GM21825 (cell line): ENCODE data around the gene GALNS.
"Not testable (repeated sequence)": the region's sequence is repeated elsewhere in the genome, so short reads cannot be mapped to it uniquely, and the experiment has no call there.

ENCODE experiments used
- ATAC-seq: cut with Tn5 transposase; IDR thresholded peaks from one replicate; pipeline ENCODE4 v1.9.1; 2021; ENCODE audit warnings: mild to moderate bottlenecking, moderate library complexity; ENCODE audit not compliant: unreplicated experiment

Gene GALNS

DNA sequence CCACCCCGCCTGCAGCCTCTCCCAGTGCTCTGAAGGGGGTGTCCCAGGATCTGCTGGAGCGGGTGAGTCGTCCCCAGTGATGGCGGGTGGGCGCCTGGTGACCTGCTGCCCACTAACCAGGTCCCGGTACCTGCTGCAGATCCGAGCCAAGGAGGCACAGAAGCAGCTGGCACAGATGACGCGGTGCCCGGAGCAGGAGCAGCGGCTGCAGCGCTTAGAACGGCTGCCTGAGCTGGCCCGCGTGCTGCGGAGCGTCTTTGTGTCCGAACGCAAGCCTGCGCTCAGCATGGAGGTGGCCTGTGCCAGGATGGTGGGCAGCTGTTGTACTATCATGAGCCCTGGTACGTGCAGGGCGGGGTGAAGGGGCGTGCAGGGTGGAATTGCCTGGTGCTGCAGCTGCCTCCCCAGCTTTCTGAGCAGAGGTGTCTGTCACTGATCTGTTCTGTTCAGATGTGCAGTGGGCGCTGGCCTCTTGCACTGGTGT lies 49.6 kb downstream of the GALNS start:
- ATAC-seq, result no peak

DNA sequence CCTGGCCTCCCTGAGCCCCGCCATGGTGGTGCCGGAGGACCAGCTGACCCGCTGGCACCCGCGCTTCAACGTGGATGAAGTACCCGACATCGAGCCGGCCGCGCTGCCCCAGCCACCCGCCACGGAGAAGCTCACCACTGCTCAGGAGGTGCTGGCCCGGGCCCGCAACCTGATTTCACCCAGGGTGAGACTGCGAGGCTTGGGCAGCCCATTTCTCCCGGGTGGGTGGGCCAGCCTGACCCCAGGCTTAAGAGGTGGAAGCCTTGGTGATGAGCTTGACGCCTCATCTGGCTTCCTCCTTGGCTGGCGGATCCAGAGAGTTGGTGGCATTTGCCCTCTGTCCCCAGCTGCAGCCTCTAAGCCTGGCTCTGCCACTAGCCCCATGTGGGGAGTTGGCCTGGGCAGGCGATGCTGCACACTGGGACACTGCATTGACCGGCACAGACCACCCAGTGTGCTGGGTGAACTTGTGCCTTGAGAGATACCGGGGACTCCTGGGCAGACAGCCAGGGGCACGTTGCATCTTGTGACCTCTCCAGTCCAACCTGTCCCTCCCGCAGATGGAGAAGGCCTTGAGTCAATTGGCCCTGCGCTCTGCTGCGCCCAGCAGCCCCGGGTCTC lies 50.1 kb downstream of the GALNS start:
- ATAC-seq, result no peak

DNA sequence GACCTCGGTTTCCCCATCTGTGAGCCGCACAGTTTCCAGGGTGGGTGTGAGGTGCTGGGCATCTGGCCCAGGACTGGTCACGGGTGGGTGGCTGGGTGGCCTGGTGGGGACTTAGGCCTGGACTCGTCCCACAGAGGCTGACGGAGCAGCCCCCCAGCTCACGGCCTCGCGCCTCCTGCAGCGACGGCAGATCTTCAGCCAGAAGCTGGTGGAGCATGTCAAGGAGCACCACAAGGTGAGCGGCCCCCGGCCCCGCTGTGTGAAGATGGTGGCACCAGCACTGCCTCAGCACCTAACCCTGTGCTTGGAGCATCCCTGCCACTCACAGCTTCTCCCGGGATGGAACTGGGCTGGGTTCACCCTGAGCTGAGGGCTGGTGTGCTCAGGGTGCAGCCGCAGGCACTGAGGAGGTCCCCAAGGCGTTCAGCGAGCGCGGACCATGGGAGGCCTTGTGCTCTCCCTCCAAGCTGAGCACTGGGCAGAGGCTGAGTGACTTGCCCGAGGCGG lies 50.8 kb downstream of the GALNS start:
- no peak for ATAC-seq

DNA sequence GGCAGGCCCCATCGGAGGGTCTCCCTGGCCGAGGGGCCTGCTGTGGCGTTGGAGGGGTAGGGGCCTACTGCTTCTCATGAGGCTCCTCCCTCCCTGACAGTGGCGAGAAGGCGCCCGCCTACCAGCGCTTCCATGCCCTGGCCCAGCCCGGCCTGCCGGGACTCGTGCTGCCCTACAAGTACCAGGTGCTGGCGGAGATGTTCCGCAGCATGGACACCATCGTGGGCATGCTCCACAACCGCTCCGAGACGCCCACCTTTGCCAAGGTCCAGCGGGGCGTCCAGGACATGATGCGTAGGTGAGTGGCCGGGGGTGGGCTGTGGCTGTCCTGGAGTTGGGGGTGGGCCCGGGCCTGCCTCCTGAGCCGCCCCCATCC lies 51.4 kb downstream of the GALNS start:
- no peak for ATAC-seq

DNA sequence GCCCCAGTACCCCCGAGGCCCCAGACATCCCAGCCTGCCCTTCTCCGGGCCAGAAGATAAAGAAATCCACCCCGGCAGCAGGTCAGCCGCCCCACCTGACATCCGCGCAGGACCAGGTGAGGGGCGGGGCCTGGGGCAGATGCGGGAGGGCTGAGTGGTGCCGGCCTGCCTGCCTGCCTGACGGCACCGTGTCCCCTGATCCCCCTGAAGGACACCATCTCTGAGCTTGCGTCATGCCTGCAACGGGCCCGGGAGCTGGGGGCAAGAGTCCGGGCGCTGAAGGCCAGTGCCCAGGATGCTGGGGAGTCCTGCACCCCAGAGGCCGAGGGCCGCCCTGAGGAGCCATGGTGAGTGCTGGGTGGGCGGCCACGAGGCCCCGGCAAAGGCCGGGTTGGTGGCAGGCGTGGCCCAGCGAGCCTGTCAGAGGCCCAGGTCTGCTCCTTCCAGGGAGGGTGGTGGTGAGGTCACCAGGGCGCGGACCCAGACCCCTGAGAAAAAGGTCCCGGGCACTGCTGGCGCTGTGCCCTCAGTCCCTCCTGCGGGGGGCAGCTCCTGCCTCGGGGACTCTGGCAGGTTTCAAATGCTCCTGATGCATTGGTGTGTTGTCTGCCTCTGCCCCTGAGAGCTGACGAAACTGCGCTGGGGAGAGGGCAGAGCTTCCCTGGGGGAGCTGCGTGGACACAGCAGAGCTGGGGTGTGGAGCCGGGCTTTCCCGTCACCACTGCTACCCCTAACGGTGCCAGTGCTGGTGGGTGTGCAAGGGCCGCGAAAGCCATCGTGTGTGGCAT lies 52.0 kb downstream of the GALNS start:
- no peak for ATAC-seq

DNA sequence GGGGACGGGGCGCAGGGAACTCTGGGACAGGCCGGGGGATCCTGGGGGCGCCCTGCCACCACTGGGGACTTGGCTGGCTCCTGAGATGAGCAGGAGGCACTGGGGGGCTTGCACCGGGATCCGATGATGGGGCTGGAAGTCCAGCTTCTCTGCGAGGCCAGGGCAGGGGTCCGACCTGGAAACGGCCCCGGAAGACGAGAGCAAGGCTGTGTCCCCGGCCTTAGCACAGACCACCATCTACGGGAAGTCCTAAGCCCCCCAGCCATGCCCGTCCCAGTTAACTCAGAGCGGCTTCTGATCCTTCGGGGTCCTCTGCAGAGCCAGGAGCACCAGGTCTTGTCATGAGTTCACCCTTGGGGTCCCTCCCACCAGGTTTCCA lies 52.6 kb downstream of the GALNS start:
- ATAC-seq, result no peak

DNA sequence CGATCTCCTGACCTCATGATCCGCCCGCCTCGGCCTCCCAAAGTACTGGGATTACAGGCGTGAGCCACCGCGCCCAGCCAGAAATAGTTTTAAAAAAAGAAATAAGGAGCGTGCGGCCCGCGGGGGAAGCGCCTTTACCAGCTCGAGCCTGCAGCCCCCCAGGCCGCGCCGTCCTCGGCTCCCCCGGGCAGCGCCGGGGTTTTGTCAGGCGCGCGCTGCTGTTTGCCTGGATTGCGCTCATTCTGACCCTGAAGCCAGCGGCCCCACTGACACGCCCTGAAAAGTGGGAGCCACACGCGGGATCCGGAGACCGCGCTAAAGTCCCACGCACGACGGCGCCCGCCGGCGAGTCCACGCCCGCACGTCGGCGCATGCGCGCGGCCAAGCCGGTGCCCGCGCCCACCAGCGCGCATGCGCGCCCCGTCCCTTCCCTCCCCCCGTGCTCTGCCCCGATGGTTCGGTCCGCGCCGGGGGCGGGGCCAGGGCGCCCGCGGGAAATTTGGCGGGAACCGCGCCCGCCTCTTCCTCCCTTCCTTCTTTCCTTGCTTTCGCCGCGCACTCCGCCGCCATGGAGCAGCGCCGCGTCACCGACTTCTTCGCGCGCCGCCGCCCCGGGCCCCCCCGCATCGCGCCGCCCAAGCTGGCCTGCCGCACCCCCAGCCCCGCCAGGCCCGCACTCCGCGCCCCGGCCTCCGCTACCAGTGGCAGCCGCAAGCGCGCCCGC lies 53.3 kb downstream of the GALNS start, which contains the start of gene CDT1:
Gene CDT1, plus strand, starts transcription at position 526 of the 724 bp plus-strand sequence. Its CDS starts 43 bp downstream, at position 569.
- peak; percentile 26 for ATAC-seq

DNA sequence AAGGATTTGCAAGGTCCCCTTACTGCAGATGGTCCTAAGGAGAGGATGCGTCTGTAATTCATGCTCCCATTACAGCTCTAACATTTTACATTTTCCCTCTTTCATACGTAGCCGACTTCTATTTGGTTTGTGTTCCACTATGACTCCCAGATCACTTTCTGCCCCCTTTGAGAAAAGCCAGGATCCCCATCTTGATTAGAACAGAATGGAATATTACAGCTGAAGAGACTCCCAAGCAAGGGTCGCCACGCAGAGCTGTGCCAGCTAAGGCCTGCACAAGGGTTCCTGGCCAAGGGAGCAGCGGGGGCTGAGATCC lies 56.5 kb downstream of the GALNS start:
- ATAC-seq, result no peak

DNA sequence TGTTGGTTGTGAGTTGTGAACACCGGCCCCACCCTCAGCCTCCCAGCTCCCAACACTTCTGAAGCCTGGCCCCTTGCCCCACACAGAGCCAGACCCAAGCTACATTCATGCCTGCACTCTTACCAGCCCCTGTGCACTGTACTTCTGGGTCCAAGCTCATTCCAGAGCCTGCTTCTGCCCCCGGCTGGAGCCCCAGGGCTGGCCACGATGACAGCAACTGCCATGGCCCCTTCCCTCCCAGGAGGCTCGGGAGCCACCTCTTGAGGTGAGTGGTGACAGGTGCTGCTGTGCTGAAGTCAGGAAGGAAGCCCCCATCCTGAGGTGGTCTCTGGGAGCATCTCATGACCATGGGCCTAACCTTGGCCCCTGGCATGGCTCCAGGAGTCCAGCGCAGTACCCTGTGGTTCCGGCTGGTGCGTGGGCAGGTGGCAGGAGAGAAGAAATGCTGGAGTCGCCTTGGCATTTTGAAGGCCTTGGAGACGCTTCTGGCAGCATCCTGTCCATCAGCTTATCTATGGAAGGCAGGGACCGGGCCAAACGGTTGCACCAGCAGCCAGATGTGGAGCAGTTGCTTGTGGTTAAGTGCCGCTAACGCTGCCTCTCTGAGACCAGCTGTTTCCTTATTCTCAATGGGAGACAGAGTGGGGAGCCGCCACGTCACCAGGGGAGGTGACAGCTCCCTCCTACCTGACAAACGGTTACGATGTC lies 57.0 kb downstream of the GALNS start:
- no peak for ATAC-seq

DNA sequence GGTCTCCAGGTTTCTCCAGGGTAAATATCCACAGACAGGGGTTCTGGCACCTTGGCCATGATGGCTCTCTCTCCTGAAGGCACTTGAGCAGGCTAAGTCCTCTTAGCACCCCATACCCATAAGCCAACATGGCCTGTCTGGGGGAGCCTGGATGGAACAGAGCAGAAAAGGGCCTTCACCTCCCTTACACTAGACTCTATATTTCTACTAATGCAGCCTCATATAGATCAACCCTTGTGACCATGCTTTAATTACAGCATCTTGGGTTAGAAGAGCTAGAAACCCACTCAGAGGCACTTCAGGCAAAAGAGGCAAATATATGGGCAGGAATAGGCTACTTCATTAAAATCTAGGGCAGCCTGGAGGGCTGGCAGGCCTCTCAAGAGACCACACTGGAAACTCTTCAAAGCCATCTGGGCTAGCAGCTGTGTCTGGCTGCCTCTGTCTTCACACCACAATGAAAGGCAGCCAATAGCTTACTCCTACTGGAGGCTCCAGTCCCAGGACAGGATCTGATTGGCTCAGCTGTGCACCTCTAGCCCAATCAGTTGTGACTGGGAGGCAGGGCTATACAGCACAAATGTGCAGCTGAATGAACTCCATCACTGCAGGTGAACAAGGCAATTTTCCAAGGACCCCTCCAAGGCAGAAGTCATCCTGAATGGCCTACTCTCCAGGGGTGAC lies 57.8 kb downstream of the GALNS start:
- no peak for ATAC-seq

DNA sequence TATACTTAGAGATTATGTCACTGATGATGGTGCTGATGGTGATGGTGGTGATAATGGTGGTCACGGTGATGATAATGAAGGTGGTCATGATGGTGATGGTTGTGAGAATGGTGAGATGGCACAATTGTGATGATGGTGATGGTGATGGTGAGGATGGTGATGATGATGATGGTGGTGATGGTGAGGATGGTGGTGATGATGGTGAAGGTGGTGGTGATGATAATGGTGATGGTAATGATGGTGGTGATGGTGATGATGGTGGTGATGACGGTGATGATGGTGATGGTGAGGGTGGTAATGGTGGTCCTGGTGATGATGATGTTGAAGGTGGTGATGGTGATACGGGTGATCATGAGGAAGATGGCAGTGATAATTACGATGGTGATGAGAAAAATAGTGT lies 58.7 kb downstream of the GALNS start:
- ATAC-seq, result no peak

DNA sequence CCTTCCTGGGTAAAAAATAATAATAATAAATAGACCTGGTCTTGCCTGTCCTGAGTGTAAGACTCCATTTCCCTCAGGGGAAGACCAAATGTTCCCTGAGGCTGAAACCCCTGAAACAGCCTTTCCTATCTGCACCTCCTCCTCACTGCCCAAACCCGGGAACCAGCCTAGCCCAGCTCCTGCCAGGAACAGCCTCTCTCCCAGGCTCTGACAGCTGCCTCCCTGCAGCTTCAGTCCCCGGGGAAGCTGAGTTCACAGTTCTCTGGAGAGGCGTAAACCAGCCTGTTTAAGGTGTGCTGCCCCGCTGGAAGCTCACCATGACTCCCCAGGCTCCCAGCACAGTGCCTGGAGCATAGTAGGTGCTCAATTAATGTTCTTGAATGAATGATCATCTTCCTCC lies 60.5 kb downstream of the GALNS start:
- no peak for ATAC-seq

DNA sequence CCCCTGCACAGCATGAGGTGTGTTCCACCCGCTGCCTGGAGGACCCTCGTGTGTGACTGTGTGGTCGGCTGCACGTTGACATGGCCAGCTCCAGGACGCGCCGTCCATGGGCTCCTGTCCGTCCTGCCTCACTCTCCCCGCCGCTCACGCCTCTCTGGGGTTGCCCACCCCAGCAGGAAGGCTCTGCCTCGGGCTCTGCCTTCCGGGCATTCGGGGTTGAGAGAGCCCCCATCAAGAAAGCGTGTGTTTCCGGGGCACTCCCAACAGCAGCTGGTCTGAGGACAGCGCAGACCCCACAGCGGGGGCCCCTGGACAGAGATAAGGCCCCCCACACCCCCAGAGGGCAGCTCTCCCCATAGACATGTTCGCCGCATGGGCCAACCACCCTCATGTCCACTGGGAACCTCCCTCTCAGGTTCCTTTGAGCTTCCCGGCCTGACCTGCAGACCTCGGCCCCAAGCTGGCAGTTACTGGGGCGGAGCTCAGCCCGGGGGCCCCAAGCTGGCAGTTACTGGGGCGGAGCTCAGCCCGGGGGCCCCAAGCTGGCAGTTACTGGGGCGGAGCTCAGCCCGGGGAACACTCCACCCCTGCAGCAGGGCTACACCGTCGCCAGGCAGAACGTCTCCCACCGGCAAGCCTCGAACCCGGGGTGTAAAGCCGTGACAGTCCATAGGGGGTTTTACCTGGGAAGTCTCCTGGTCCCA lies 63.3 kb downstream of the GALNS start:
- no peak for ATAC-seq

DNA sequence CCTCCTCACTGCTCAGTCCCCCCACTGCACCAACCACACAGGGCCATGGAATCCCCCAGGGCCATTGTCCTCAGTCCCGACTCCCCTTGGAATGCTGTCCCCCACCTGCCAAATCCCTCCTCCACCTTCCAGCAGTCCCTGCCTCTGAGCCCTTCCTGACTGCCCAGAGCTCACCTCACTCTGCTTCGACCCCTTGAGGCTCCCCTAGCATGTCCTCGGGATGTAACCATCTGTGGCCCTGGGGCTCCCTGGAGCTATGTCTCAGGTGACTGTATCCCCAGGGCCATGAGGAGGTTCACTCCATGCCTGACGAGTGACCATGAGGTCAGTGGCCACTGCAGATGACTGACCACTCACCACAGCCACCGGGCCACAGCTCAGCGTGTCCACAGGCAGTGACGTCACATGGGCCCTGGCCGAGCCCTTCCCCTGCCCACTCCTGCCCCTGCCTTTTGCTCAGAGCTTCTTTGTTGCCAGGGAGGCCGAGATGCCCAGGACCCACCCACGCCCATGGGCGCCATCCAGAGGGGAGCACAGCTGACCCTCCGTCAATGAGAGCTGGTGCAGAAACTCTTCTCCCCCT lies 64.0 kb downstream of the GALNS start:
- ATAC-seq, result no peak

DNA sequence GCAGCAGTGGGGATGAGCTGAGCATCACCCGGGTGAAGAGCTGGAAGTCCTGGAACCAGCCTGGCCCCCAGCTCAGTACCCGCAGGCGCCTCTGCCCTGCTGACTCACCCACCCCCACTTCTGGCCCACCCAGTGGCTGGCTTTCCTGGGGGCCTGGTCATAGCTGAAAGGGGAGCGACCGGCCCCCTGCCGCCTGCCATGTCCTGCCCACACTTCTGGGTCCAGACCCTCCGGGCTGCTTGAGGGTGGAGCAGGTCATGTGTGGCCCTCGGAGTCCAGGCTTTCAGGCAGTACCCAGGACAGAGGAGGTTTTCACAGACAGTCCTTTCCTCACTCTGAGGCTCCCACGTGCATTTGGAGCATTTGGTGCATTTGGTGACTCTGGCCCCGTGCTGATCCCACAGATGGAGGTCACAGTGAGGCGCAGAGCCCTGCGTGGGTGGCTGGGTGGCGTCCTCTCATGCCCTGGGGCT lies 64.6 kb downstream of the GALNS start:
- no peak for ATAC-seq

DNA sequence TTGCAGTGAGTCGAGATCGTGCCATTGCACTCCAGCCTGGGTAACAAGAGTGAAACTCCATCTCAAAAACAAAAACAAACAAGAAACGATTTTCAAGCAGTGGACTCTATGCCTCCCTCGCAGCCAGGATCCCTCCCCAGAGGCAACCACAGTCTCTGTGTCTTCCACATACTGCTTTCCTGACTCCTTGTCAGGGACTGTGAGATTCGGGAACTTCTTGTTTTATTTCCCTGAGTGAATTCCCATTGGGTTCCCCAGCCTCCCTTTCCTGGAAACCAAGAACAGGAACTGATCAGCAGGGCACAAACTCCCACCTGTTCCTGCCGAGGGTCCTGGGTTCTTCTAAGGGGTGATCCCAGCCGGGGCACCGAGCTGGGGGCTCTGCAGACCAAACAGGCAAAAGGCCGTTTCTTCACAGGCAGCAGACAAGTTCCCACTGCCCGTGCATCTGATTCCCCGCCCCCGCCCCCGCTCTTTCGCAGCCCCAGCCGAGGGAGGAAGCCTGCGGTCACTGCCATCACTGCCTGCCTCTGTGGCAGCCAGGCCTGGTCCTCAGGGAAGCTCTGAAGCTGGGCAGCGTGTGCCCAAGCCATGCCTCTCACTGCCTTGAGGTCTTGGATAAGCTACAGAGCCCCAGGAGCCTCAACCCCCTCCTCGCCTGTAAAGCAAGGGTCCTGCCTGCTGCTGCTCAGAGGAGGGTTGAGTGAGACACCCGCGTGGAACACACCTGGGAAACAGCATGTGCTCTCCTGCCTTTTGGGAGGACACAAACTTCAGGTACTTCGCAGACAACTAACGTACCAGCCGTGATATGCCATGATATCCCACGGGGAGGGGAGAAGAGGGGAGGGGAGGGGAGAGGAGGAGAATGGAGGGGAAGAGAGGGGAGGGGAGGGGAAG lies 66.2 kb downstream of the GALNS start:
- no peak for ATAC-seq

DNA sequence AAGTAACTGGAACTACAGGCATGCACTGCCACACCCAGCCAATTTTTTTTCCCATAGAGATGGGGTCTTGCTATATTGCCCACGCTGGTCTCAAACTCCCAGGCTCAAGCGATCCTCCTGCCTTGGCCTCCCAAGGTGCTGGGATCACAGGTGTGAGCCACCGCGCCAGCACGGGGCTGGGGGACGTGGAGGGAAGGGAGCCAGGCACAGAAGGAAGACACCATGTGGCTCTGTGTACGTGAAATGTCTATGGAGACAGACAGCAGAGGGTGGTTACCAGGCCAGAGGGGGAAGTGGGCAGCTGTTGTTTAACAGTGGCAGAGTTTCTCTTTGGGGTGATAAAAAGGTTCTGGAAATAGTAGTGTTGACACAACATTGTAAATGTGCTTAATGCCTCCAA lies 67.2 kb downstream of the GALNS start:
- ATAC-seq, result no peak

DNA sequence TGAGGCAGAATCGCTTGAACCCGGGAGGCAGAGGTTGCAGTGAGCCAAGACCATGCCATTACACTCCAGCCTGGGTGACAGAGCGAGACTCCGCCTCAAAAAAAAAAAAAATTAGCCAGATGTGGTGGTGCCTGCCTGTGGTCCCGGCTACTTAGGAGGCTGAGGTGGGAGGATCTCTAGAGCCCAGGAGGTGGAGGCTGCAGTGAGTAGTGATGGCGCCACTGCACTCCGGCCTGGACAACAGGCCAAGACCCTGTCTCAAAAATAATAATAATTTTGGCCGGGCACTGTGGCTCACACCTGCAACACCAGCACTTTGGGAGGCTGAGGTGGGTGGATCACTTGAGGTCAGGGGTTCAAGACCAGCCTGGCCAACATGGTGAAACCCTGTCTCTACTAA lies 68.0 kb downstream of the GALNS start:
- ATAC-seq, result not testable (repeated sequence)
